GM12874 (cell line): ENCODE results near the gene FXR2.

ENCODE experiments used
- TF ChIP-seq, protein P1 (sequence below): IDR thresholded peaks from 2 replicates; pipeline ENCODE4 v1.5.1; 2011; ENCODE audit warnings: low read depth, mild to moderate bottlenecking, control low read depth, low read length, moderate library complexity; ENCODE audit not compliant: insufficient read depth

Gene FXR2

DNA sequence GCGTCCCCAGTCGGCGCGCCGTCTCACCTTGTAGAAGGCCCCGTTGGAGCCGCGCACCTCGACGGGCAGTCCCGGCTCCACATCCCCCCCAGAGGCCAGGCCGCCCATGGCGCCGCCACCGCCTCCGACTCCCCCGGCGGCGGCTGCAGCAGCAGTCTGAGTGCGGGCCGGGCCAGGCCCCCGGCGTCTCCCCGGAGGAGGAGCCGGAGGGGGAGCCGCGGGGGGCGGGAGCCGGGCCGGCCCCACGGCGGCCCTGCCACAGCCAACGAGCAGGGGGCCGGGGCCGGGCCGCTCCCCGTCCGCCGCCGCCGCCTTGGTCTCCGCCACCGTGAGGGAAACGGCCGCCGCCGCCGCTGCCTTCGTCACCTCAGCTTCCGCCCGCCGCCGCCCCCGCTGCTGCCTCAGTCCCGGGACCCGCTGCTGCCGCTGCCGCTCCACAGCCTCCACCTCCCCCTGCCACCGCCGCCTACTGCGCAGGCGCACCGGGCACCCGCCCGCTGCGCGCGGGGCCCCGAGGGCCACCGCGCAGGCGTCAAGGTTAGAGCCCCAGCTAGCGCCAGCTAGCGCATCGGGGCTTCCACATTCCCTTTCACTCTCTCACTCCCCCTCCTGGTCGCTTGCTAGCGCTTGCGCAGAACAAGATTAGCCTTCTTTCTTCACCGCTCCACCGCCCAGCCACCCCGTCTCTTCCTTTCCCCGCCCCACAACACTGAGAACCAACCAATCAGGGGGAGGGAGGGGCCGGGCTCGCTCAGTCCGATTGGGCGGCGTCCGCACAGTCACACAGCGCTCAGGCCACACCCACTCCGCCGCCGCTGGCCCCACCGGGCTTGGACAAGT is at the start of gene FXR2:
FXR2 (minus strand) TSS at position 473 of the 840 bp plus-strand sequence; CDS start at position 108, 365 bp downstream.
- TF ChIP-seq, protein P1, sequence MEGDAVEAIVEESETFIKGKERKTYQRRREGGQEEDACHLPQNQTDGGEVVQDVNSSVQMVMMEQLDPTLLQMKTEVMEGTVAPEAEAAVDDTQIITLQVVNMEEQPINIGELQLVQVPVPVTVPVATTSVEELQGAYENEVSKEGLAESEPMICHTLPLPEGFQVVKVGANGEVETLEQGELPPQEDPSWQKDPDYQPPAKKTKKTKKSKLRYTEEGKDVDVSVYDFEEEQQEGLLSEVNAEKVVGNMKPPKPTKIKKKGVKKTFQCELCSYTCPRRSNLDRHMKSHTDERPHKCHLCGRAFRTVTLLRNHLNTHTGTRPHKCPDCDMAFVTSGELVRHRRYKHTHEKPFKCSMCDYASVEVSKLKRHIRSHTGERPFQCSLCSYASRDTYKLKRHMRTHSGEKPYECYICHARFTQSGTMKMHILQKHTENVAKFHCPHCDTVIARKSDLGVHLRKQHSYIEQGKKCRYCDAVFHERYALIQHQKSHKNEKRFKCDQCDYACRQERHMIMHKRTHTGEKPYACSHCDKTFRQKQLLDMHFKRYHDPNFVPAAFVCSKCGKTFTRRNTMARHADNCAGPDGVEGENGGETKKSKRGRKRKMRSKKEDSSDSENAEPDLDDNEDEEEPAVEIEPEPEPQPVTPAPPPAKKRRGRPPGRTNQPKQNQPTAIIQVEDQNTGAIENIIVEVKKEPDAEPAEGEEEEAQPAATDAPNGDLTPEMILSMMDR, result peak; percentile 83

- TF ChIP-seq, protein P1, result no peak
Observed at GRCh38 chr17:7656958-7657609, 42.4 kb upstream of the FXR2 start.

DNA sequence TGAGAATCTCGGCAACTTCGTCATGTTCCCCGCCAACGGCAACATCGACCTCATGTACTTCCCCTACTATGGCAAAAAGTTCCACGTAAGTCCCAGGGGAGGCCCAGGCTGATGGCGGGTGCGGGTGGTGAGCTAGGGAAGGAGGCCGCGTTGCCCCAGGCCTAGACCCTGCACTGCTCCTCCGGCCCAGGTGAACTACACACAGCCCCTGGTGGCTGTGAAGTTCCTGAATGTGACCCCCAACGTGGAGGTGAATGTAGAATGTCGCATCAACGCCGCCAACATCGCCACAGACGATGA is 40.8 kb upstream of the FXR2 start:
- TF ChIP-seq, protein P1, result no peak

- TF ChIP-seq, protein P1, result no peak
Observed at GRCh38 chr17:7654832-7655540, 40.3 kb upstream of the FXR2 start.

GRCh38 chr17:7652388-7653356 is 38.0 kb upstream of the FXR2 start:
- TF ChIP-seq, protein P1, result no peak

GRCh38 chr17:7651665-7652387 is 37.1 kb upstream of the FXR2 start:
- TF ChIP-seq, protein P1, result no peak
